HepG2 (cell line): ENCODE data around the gene NUDT9. TPM values are rescaled to one million over a fixed set of nuclear protein-coding genes. Genes with fewer than 3 reads are reported as not detected.

Experiments used
- ATAD3A ChIP-seq: sonication (generic); formaldehyde crosslinking; IDR thresholded peaks from 2 replicates; pipeline ENCODE4 v1.4.0; 2020; ENCODE audit warnings: missing genetic modification reagents
- FOSL2 ChIP-seq: sonication (generic); formaldehyde crosslinking; IDR thresholded peaks from 2 replicates; pipeline ENCODE4 v1.4.0; 2020; ENCODE audit warnings: missing genetic modification reagents
- FOXP1 ChIP-seq, 2 experiments: fragments of 450-650 bp in 1 of 2; IDR thresholded peaks; 2 replicates each; pipeline ENCODE4 v1.6.1; 2017 to 2018; ENCODE audit warnings: antibody characterized with exemption in 1 of 2
- IKZF4 ChIP-seq: sonication (generic); formaldehyde crosslinking; IDR thresholded peaks from 2 replicates; pipeline ENCODE4 v1.5.1; 2020; ENCODE audit warnings: borderline replicate concordance, mild to moderate bottlenecking, low read depth, missing genetic modification reagents; ENCODE audit errors: not compliant biosample characterization
- KIAA2018 ChIP-seq: sonication (generic); formaldehyde crosslinking; IDR thresholded peaks from 2 replicates; pipeline ENCODE4 v1.5.0; 2020; ENCODE audit warnings: mild to moderate bottlenecking, missing genetic modification reagents, borderline replicate concordance
- NKX3-1 ChIP-seq: sonication (generic); formaldehyde crosslinking; IDR thresholded peaks from 2 replicates; pipeline ENCODE4 v1.5.0; 2020; ENCODE audit warnings: missing genetic modification reagents
- RBM39 ChIP-seq: fragments of 200-400 bp; formaldehyde crosslinking; IDR thresholded peaks from one replicate; pipeline ENCODE4 v1.6.1; 2018; ENCODE audit warnings: antibody characterized with exemption, mild to moderate bottlenecking, low read depth, low read length; ENCODE audit not compliant: poor library complexity, severe bottlenecking
- ZFY ChIP-seq: sonication (generic); formaldehyde crosslinking; IDR thresholded peaks from 2 replicates; pipeline ENCODE4 v1.4.0; 2020; ENCODE audit warnings: missing genetic modification reagents
- ZNF10 ChIP-seq: sonication (generic); formaldehyde crosslinking; IDR thresholded peaks from 2 replicates; pipeline ENCODE4 v1.4.0; 2020; ENCODE audit warnings: mild to moderate bottlenecking, low read depth, missing genetic modification reagents, borderline replicate concordance
- ZNF430 ChIP-seq: sonication (generic); formaldehyde crosslinking; IDR thresholded peaks from 2 replicates; pipeline ENCODE4 v1.9.0; 2021; ENCODE audit warnings: mild to moderate bottlenecking, missing genetic modification reagents
- ZNF672 ChIP-seq: sonication (generic); formaldehyde crosslinking; IDR thresholded peaks from 2 replicates; pipeline ENCODE4 v1.8.1; 2022; ENCODE audit warnings: missing genetic modification reagents
- ZNF7 ChIP-seq: IDR thresholded peaks from 2 replicates; pipeline ENCODE4 v1.6.1; 2016; ENCODE audit warnings: missing biosample characterization, missing genetic modification reagents
- ZNF703 ChIP-seq: sonication (generic); formaldehyde crosslinking; IDR thresholded peaks from 2 replicates; pipeline ENCODE4 v1.5.1; 2020; ENCODE audit warnings: missing genetic modification reagents, mild to moderate bottlenecking, moderate library complexity, borderline replicate concordance
- ZNF709 ChIP-seq: sonication (generic); formaldehyde crosslinking; IDR thresholded peaks from 2 replicates; pipeline ENCODE4 v1.5.0; 2020; ENCODE audit warnings: mild to moderate bottlenecking, missing genetic modification reagents
- polyA plus RNA-seq, 8 experiments: library from polyadenylated mRNA; depleted of rRNA in 3 of 8; stranded (reverse) in 7 of 8; unstranded in 1 of 8; fragments of >200 nt; fragmentation: Illumina TruSeq in 4 of 8; extraction: Trizol in 4 of 8; gene quantifications; 2 replicates each; pipeline versions ENCODE4 v1.2.1 to v1.2.3, GENCODE V29; 2011 to 2016; ENCODE audit warnings: low read depth in 4 of 8, missing spikeins in 1 of 8, mixed read lengths in 1 of 8; ENCODE audit not compliant: insufficient read depth in 1 of 8
- total RNA-seq, 5 experiments: library from RNA; depleted of rRNA; stranded (reverse); fragments of >200 nt; fragmentation: Illumina TruSeq; extraction: Trizol; gene quantifications; 2 replicates each; pipeline ENCODE4 v1.2.3, GENCODE V29; 2016; ENCODE audit warnings: low read depth in 1 of 5
- TF ChIP-seq, protein P1 (sequence below): sonication (generic); formaldehyde crosslinking; IDR thresholded peaks from 2 replicates; pipeline ENCODE4 v1.4.0; 2020; ENCODE audit warnings: mild to moderate bottlenecking, missing genetic modification reagents, borderline replicate concordance

The NUDT9 gene
- total and polyA plus RNA-seq, 2 of the 13 experiments (the other 11 are each of a cell fraction or from before 2014, with no cell fraction given) = 10.4 to 12.3 TPM

GRCh38 chr4:87422104-87423052 lies at the start of gene NUDT9 (continued):
- TF ChIP-seq FOXP1 (IDR thresholded peaks at IDR 0.05) (no peak), FOXP1 (CRISPR knock-in tag; IDR thresholded peaks at IDR 0.05) (no peak), ZNF672 (CRISPR knock-in tag) (no peak), ZNF703 (peak; percentile 52; the same call in 1 of the 2 replicates), ZNF430 (CRISPR knock-in tag) (peak; percentile 91), ATAD3A (no peak), ZNF709 (CRISPR knock-in tag) (peak; percentile 65; the same call in 1 of the 2 replicates), RBM39 (peak; percentile 92), ZFY (CRISPR knock-in tag) (peak; percentile 84), FOSL2 (CRISPR knock-in tag) (peak; percentile 39), IKZF4 (CRISPR knock-in tag) (peak; percentile 91), NKX3-1 (CRISPR knock-in tag) (peak; percentile 72; the same call in 1 of the 2 replicates), ZNF10 (CRISPR knock-in tag) (no peak), KIAA2018 (no peak), ZNF7 (CRISPR knock-in tag) (no peak)
- TF ChIP-seq, protein P1, sequence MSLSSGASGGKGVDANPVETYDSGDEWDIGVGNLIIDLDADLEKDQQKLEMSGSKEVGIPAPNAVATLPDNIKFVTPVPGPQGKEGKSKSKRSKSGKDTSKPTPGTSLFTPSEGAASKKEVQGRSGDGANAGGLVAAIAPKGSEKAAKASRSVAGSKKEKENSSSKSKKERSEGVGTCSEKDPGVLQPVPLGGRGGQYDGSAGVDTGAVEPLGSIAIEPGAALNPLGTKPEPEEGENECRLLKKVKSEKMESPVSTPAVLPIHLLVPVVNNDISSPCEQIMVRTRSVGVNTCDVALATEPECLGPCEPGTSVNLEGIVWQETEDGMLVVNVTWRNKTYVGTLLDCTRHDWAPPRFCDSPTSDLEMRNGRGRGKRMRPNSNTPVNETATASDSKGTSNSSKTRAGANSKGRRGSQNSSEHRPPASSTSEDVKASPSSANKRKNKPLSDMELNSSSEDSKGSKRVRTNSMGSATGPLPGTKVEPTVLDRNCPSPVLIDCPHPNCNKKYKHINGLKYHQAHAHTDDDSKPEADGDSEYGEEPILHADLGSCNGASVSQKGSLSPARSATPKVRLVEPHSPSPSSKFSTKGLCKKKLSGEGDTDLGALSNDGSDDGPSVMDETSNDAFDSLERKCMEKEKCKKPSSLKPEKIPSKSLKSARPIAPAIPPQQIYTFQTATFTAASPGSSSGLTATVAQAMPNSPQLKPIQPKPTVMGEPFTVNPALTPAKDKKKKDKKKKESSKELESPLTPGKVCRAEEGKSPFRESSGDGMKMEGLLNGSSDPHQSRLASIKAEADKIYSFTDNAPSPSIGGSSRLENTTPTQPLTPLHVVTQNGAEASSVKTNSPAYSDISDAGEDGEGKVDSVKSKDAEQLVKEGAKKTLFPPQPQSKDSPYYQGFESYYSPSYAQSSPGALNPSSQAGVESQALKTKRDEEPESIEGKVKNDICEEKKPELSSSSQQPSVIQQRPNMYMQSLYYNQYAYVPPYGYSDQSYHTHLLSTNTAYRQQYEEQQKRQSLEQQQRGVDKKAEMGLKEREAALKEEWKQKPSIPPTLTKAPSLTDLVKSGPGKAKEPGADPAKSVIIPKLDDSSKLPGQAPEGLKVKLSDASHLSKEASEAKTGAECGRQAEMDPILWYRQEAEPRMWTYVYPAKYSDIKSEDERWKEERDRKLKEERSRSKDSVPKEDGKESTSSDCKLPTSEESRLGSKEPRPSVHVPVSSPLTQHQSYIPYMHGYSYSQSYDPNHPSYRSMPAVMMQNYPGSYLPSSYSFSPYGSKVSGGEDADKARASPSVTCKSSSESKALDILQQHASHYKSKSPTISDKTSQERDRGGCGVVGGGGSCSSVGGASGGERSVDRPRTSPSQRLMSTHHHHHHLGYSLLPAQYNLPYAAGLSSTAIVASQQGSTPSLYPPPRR (CRISPR knock-in tag) = peak; percentile 71; the same call in 1 of the 2 replicates
